Keratinocyte (primary cell): ENCODE measurements around the gene AHRR. TPM values are rescaled to one million over a fixed set of nuclear protein-coding genes. Genes with fewer than 3 reads are reported as not detected.
A peak's percentile ranks its signal among the peaks of the same experiment; 100 is the strongest.
"Not testable (repeated sequence)": the region's sequence is repeated elsewhere in the genome, so short reads cannot be mapped to it uniquely, and the experiment has no call there.

Experiments
- DNase-seq: peaks from one replicate; pipeline ENCODE4 v3.0.0-alpha.2; 2011; ENCODE audit warnings: low read depth, missing footprints, low spot score
- FAIRE-seq: peaks from 2 replicates; lab custom pipeline; 2011; peaks lifted over from hg19 to GRCh38; lab: Jason Lieb, UNC
- H2AFZ ChIP-seq: 2 replicates; pipeline ENCODE4 v1.6.0; 2012; ENCODE audit warnings: low read length, control low read depth, inconsistent platforms; ENCODE audit not compliant: control insufficient read depth
- H3K27ac ChIP-seq: 2 replicates; pipeline ENCODE4 v1.5.1; 2011; ENCODE audit warnings: low read length; ENCODE audit not compliant: control insufficient read depth, insufficient read depth
- H3K27me3 ChIP-seq: 3 replicates; pipeline ENCODE4 v1.6.0; 2011; ENCODE audit warnings: low read length; ENCODE audit not compliant: control insufficient read depth, insufficient read depth; ENCODE audit errors: extremely low read depth
- H3K36me3 ChIP-seq, 2 experiments: 2 replicates in 1 of 2; 3 replicates in 1 of 2; pipeline ENCODE4 v1.5.1; 2011; ENCODE audit warnings: low read length in 2 of 2, mild to moderate bottlenecking in 1 of 2; ENCODE audit not compliant: control insufficient read depth in 2 of 2, insufficient read depth in 2 of 2; ENCODE audit errors: extremely low read depth in 1 of 2
- H3K4me1 ChIP-seq: 3 replicates; pipeline ENCODE4 v1.5.1; 2011; ENCODE audit warnings: low read length; ENCODE audit not compliant: control insufficient read depth, insufficient read depth; ENCODE audit errors: extremely low read depth
- H3K4me2 ChIP-seq: 3 replicates; pipeline ENCODE4 v1.6.0; 2011; ENCODE audit warnings: low read depth, low read length; ENCODE audit not compliant: control insufficient read depth, insufficient read depth; ENCODE audit errors: extremely low read depth
- H3K4me3 ChIP-seq, 3 experiments: fragments of 200-600 bp in 1 of 3; sonication (generic) in 1 of 3; 2 replicates in 2 of 3; 3 replicates in 1 of 3; pipeline ENCODE4 v1.5.1; 2011 to 2016; ENCODE audit warnings: low read length in 3 of 3, mild to moderate bottlenecking in 3 of 3, control low read depth in 2 of 3, inconsistent platforms in 1 of 3, low read depth in 1 of 3, mixed read lengths in 1 of 3, mixed run types in 1 of 3, moderate library complexity in 1 of 3; ENCODE audit not compliant: control insufficient read depth in 2 of 3, insufficient read depth in 2 of 3; ENCODE audit errors: extremely low read depth in 1 of 3
- H3K79me2 ChIP-seq: 2 replicates; pipeline ENCODE4 v1.6.0; 2012; ENCODE audit warnings: low read length; ENCODE audit not compliant: control insufficient read depth, insufficient read depth
- H3K9ac ChIP-seq: 3 replicates; pipeline ENCODE4 v1.6.0; 2011; ENCODE audit warnings: low read length; ENCODE audit not compliant: control insufficient read depth, insufficient read depth; ENCODE audit errors: extremely low read depth
- H3K9me1 ChIP-seq: 3 replicates; pipeline ENCODE4 v1.6.0; 2011; ENCODE audit warnings: low read length; ENCODE audit not compliant: control insufficient read depth, insufficient read depth; ENCODE audit errors: extremely low read depth
- H3K9me3 ChIP-seq: 2 replicates; pipeline ENCODE4 v1.5.1; 2012; ENCODE audit warnings: low read depth, low read length; ENCODE audit not compliant: control insufficient read depth
- H4K20me1 ChIP-seq: 3 replicates; pipeline ENCODE4 v1.6.0; 2011; ENCODE audit warnings: low read length; ENCODE audit not compliant: control insufficient read depth, insufficient read depth; ENCODE audit errors: extremely low read depth
- EZH2 ChIP-seq: IDR thresholded peaks from one replicate; pipeline ENCODE4 v1.6.1; 2012; ENCODE audit warnings: inconsistent platforms, mild to moderate bottlenecking, low read length, moderate library complexity
- dilution Hi-C: fragments of 300-500 bp; cut with MboI; formaldehyde crosslinking; loops from one replicate; pipeline ENCODE4 v1.7.0; 2020; ENCODE audit warnings: low sequenced_read_pairs; ENCODE audit not compliant: extremely low pct_ligation_motif_present
- polyA minus RNA-seq, 3 experiments: library from RNA; depleted of rRNA, polyadenylated mRNA; stranded (reverse); fragments of >200 nt; gene quantifications; 1 replicate in 1 of 3; 2 replicates in 1 of 3; 3 replicates in 1 of 3; pipeline ENCODE4 v1.2.3, GENCODE V29; 2011
- polyA plus RNA-seq, 5 experiments: library from polyadenylated mRNA; depleted of rRNA in 3 of 5; stranded (reverse) in 3 of 5; stranded (forward) in 1 of 5; unstranded in 1 of 5; fragments of >200 nt; gene quantifications; 1 replicate in 1 of 5; 2 replicates in 3 of 5; 3 replicates in 1 of 5; pipeline versions ENCODE4 v1.2.1 to v1.2.3, GENCODE V29; 2011 to 2012; ENCODE audit warnings: missing spikeins in 2 of 5, low read depth in 1 of 5, low replicate concordance in 1 of 5
- TF ChIP-seq, protein P1 (sequence below), 3 experiments: IDR thresholded peaks in 1 of 3; conservative IDR thresholded peaks in 1 of 3; optimal IDR thresholded peaks in 1 of 3; 2 replicates in 2 of 3; 3 replicates in 1 of 3; pipeline versions ENCODE3 to v1.5.1; 2011; ENCODE audit warnings: low read length in 3 of 3, mild to moderate bottlenecking in 3 of 3, moderate library complexity in 2 of 3, control low read depth in 1 of 3, inconsistent platforms in 1 of 3; ENCODE audit not compliant: insufficient read depth in 2 of 3; ENCODE audit errors: extremely low read depth in 1 of 3

Gene AHRR
- polyA plus RNA-seq (0.23 to 0.51 TPM (median 0.24 TPM) in 3 replicates), polyA minus RNA-seq (0.20 to 0.59 TPM (median 0.42 TPM) in 3 replicates)
- 0.40 TPM for polyA plus RNA-seq (2011; ENCODE audit: low read depth)
- polyA plus RNA-seq (2011; cell fraction: cytosol; rRNA removed) = 0.16 and 0.26 TPM in 2 replicates
- 0.61 and 0.84 TPM in 2 replicates for polyA plus RNA-seq (2011; cell fraction: nucleus; rRNA removed)
- polyA plus RNA-seq (2012; ENCODE audit: low replicate concordance) = 0.59 and 0.64 TPM in 2 replicates
- 0.38 TPM for polyA minus RNA-seq (2011; cell fraction: cytosol; rRNA and poly(A)+ RNA removed)
- 0.32 and 2.1 TPM in 2 replicates for polyA minus RNA-seq (2011; cell fraction: nucleus; rRNA and poly(A)+ RNA removed)

- H3K9me3 ChIP-seq = no peaks in the 10 kb centered on the region
- peak within 1 kb of the TSS; percentile 42 to 62 (median 54) for H3K4me3 ChIP-seq
- dilution Hi-C loops = no loop called here
- H3K4me1 ChIP-seq = peaks cover 4% of the 10 kb centered on the region
- peaks cover 1% of the 10 kb centered on the region for H4K20me1 ChIP-seq
- no peaks in the 10 kb centered on the region for H3K9me1 ChIP-seq
- FAIRE-seq (no peak), DNase-seq (no peak)
- no peak within 1 kb of the TSS for H3K27ac ChIP-seq
- H2AFZ ChIP-seq = peak within 1 kb of the TSS; percentile 40
- H3K9ac ChIP-seq = peak within 1 kb of the TSS; percentile 4
- peak within 1 kb of the TSS; percentile 70 for H3K4me2 ChIP-seq
- TF ChIP-seq, protein P1, sequence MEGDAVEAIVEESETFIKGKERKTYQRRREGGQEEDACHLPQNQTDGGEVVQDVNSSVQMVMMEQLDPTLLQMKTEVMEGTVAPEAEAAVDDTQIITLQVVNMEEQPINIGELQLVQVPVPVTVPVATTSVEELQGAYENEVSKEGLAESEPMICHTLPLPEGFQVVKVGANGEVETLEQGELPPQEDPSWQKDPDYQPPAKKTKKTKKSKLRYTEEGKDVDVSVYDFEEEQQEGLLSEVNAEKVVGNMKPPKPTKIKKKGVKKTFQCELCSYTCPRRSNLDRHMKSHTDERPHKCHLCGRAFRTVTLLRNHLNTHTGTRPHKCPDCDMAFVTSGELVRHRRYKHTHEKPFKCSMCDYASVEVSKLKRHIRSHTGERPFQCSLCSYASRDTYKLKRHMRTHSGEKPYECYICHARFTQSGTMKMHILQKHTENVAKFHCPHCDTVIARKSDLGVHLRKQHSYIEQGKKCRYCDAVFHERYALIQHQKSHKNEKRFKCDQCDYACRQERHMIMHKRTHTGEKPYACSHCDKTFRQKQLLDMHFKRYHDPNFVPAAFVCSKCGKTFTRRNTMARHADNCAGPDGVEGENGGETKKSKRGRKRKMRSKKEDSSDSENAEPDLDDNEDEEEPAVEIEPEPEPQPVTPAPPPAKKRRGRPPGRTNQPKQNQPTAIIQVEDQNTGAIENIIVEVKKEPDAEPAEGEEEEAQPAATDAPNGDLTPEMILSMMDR (optimal IDR thresholded peaks at IDR 0.05 in 1 of 3, IDR thresholded peaks at IDR 0.05 in 1 of 3, conservative IDR thresholded peaks at IDR 0.05 in 1 of 3; ENCODE audit: extremely low read depth in 1 of 3, insufficient read depth in 2 of 3, low read length in 3 of 3) = peak in 2 of 3 experiments; percentile 55 to 62
- no peak for TF ChIP-seq EZH2
- no peaks in the 10 kb centered on the region for H3K79me2 ChIP-seq
- H3K27me3 ChIP-seq = peaks cover 47% of the 10 kb centered on the region
- H3K36me3 ChIP-seq = peaks cover 0 to 3% of the 10 kb centered on the region in 2 experiments
Measured at GRCh38 chr5:321230-321725, at the start of gene AHRR. Gene AHRR (plus strand): TSS chr5:321714. CDS start chr5:343903, 22,189 bp downstream.

DNA sequence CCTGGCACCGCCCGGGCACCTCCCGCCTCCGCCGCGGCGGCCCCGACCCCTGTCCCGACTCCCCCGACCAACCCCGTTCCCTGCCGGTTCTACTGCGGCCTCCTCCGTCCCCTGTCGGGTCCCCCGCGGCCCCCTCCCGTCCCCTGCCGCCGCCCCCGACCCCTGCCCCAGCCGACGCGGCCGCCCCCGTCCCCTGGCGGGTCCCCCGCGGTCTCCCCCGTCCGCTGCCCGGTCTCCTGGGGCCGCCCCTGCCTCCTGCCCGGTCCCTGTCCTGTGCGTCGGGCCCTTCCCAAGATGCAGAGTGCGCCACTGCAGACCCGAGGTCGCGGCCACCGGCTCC is 49.7 kb upstream of the AHRR start:
- peaks cover 11% of the 10 kb centered on the region for H3K4me1 ChIP-seq
- H3K9me1 ChIP-seq, H3K9me3 ChIP-seq, DNase-seq, dilution Hi-C loops, H3K27me3 ChIP-seq, H3K4me2 ChIP-seq, FAIRE-seq, H3K36me3 ChIP-seq, H2AFZ ChIP-seq: not testable (repeated sequence)
- peak overlapping the region; percentile 81 for H3K9ac ChIP-seq
- peak overlapping the region; percentile 73 to 93 (median 78) for H3K4me3 ChIP-seq
- H3K27ac ChIP-seq = peak overlapping the region; percentile 74
- H4K20me1 ChIP-seq = peaks cover 10% of the 10 kb centered on the region
- peaks cover 41% of the 10 kb centered on the region for H3K79me2 ChIP-seq

- peaks cover 10% of the 10 kb centered on the region for H4K20me1 ChIP-seq
- H3K79me2 ChIP-seq = peaks cover 45% of the 10 kb centered on the region
Measured at GRCh38 chr5:273091-273490, 48.4 kb upstream of the AHRR start.

GRCh38 chr5:273491-273890 is 48.0 kb upstream of the AHRR start:
- H3K9me1 ChIP-seq, H3K27me3 ChIP-seq, H3K27ac ChIP-seq, dilution Hi-C loops, H2AFZ ChIP-seq, H3K9me3 ChIP-seq, DNase-seq, H3K36me3 ChIP-seq, FAIRE-seq: not testable (repeated sequence)
- Histone ChIP-seq H3K4me1 (peaks cover 11% of the 10 kb centered on the region), H3K4me3 (peak overlapping the region in 2 of 3 experiments; percentile 52 to 93), H3K79me2 (peaks cover 49% of the 10 kb centered on the region), H3K9ac (peak overlapping the region; percentile 22), H3K4me2 (peak overlapping the region; percentile 45), H4K20me1 (peaks cover 10% of the 10 kb centered on the region)

More at GRCh38 chr5:273091-273490, 48.4 kb upstream of the AHRR start:
- H3K27ac ChIP-seq, H3K27me3 ChIP-seq, H3K9me3 ChIP-seq, DNase-seq, H3K9me1 ChIP-seq, H2AFZ ChIP-seq, FAIRE-seq, H3K36me3 ChIP-seq, dilution Hi-C loops: not testable (repeated sequence)
- Histone ChIP-seq H3K4me3 (peak overlapping the region in 2 of 3 experiments; percentile 52 to 93), H3K9ac (peak overlapping the region; percentile 22), H3K4me2 (peak overlapping the region; percentile 45), H3K4me1 (peaks cover 11% of the 10 kb centered on the region)
